GM18508 (cell line): ENCODE data around the gene PLEK.
A peak's percentile ranks its signal among the peaks of the same experiment; 100 is the strongest.
"Not testable (repeated sequence)": the region's sequence is repeated elsewhere in the genome, so short reads cannot be mapped to it uniquely, and the experiment has no call there.

ENCODE experiments used
- ATAC-seq: cut with Tn5 transposase; IDR thresholded peaks from one replicate; pipeline ENCODE4 v1.9.1; 2021; ENCODE audit warnings: moderate number of reproducible peaks; ENCODE audit not compliant: insufficient read depth, unreplicated experiment

The PLEK gene

DNA sequence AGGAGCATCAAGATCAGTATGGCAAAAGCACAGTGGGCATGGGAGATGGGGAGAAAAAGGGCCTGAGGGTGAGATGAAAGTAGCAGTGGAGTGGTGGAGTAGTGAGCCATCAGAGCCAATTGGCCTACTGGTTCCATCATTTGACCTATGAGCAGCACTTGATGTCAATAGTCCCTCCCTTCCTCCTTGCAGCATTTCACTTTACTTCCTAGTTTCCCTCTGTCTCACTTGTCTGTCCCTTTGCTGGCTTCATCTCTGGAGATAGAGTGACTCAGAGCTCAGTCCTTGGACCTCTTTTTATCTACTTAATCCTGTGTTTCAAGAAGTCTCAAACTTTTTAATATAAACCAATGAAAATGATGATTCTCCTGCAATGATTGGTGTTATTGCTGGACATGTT, 69.9 kb downstream of the PLEK start:
- no peak for ATAC-seq

DNA sequence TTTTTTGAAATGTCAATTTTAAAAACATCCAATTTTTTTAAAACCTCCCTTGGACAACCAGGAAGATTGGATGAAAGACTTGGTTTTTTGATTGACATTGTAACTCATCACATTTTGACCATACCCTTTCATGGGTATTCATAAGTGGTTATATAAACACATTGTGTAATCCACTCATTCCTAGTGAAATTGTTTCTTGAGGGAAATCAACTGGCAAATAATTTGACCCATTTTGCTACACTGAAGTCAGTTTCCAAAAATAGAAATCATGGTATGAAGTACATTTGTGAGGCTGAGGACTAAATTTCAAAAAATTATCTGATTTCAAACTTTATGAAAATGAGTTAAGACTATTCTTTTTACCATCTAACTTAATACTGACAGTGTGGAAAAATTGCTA, 70.5 kb downstream of the PLEK start:
- no peak for ATAC-seq

DNA sequence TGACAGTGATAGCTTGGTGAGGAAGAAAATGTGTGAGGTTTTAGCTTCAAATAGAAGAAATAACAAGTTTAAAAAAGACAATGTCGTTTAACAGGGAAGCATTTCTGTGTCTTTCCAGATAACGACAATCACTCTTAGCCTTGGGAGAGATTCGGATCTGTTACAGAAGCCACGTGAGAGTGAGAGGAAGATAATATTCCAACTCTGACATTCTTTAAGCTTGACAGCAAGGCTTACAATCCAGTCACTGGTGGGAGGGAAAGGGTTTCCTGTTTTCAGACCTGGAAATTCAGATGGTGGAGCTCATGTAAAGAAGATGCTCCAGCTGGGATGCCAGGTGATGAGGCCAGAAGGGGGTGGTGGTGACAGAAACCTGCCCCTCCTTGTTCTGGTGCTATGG, 71.2 kb downstream of the PLEK start:
- ATAC-seq, result no peak

DNA sequence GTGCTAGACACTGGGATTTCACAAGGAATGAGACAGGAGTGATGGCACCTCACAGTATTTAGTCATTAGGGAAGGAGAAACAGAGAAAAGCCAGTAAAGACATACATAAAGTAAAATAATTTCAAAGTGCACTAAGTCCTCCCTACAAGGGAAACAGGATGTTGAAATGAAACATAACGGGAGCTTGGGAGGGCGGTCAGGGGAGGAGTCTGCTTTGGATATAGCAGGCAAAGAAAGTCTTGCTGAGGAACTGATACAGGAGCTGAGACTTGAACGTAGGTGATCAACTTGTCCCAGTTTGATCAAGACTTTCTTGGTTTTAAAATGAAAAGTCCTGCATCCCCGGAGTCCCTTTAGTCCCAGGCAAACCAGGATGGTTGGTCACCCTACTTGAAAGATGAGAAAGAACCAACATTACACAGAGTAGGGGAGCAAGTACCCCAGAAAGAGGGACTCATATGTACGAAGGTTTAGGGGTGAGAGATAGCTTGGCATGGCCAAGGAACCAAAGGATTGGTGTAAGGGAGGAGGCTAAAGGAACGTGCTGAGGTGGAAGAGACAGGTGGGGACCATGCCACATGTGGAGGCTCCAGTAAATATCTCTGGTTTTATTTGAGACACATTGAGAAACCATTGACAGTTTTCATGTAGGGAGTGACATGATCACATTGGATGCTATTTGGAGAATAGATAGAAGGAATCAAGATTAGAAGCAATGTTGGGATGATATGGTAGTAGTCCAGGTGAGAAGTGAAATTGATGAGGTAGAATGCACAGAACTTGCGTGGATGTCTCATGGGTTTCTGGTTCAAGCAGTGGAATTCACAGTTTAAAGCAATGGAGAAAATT, 73.6 kb downstream of the PLEK start:
- no peak for ATAC-seq

DNA sequence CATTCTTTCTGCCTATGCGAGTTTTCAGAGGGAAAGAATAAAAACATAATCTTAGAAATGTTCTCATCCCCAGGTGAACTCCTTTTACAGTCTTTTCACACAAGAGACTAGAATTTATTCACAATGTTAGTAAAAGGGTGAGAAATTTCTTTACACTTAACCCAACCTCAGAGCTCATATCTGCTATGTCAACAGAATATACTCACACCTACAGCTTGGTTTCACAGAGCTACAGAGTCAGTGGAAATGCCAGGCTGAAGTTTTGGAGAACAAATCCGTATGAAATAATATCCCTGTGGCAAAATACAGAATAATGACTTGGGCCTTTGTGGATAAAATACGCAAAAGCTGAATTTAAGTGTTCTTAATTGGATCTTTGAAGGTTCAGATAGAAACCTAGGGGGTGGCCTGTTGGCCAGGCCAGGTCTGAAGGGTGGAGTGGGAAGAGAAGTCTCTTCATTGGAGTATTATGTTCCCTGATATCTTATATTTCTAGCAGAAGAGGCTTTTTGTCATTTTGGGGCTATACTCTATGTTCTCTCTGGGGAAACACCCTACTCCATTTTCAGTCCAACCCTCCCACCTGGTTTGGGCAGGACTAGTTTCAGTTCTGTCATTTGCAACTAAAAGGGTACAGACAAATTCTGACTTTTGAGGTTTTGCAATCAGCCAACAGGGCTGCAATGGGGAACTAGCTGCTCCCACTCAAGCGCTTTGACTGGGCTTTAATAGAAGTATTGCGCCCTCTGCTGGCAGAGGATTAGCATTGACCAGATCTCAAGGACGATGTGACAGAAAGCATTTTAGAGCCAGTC, 76.3 kb downstream of the PLEK start:
- ATAC-seq, result peak; percentile 98

DNA sequence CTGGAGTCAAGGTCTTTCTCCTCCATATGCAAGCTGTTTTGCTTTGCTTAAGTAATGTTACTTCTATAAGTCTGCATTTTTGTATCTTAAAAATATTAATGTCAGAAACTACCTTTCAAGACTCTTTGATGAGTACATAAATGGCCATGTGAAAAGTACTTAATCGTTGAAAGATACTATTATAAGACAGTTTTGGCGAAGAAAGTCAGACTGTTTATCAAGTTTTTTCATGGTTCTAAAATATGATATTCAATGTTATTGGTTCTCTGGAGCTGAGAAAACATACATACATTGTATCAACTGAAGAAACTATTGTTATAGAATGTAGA, 76.9 kb downstream of the PLEK start:
- no peak for ATAC-seq

DNA sequence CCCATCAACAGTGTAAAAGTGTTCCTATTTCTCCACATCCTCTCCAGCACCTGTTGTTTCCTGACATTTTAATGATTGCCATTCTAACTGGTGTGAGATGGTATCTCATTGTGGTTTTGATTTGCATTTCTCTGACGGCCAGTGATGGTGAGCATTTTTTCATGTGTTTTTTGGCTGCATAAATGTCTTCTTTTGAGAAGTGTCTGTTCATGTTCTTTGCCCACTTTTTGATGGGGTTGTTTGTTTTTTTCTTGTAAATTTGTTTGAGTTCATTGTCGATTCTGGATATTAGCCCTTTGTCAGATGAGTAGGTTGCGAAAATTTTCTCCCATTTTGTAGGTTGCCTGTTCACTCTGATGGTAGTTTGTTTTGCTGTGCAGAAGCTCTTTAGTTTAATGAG, 81.3 kb downstream of the PLEK start:
- not testable (repeated sequence) for ATAC-seq
